ENCODE results near the gene FRMD4A.

- TF ChIP-seq TCF3 (IDR thresholded peaks at IDR 0.05; ENCODE audit: borderline replicate concordance, insufficient read depth, low read depth, low read length): no peak
- no peak for TF ChIP-seq CTCF (IDR thresholded peaks at IDR 0.05 in 2 of 3, conservative IDR thresholded peaks at IDR 0.05 in 1 of 3; ENCODE audit: control insufficient read depth in 2 of 3, extremely low read depth in 1 of 3, insufficient read depth in 1 of 3, low read depth in 3 of 3, low read length in 3 of 3)
- TF ChIP-seq RAD21 (IDR thresholded peaks at IDR 0.05; ENCODE audit: insufficient read depth, low read depth, low read length): no peak
- no peak for TF ChIP-seq BCL11A (IDR thresholded peaks at IDR 0.05; ENCODE audit: low read depth, low read length)
- no peak for TF ChIP-seq MAX (IDR thresholded peaks at IDR 0.05; ENCODE audit: low read depth, low read length)
- TF ChIP-seq POLR2AphosphoS5 (IDR thresholded peaks at IDR 0.05; ENCODE audit: low read length): no peak
- no peak for TF ChIP-seq BRCA1 (IDR thresholded peaks at IDR 0.05; ENCODE audit: low read depth, low read length)
- no peak for TF ChIP-seq CHD1 (IDR thresholded peaks at IDR 0.05; ENCODE audit: low read depth, low read length)
- no peak for TF ChIP-seq SMC3 (IDR thresholded peaks at IDR 0.05; ENCODE audit: borderline replicate concordance, low read length)
Observed at GRCh38 chr10:14225379-14225778, 105.3 kb downstream of the FRMD4A start.

Measured in GM12878 (cell line).